Activated naive CD8-positive, alpha-beta T cell treated with anti-CD3 and anti-CD28 coated beads, Interleukin-2, amount 10 ng/mL, durations not matched to agents 7 days and 5 days (primary cell): ENCODE results near the gene NOTCH3. TPM values are rescaled to one million over a fixed set of nuclear protein-coding genes. Genes with fewer than 3 reads are reported as not detected.

Source experiments
- ATAC-seq: fragments of 150-1000 bp; cut with Tn5 transposase; one replicate; pipeline ENCODE4 v1.10.0; 2021; ENCODE audit warnings: low read depth, moderate library complexity
- POLR2A ChIA-PET: fragments of 350-600 bp; sonication (Branson Sonifier 250); formaldehyde crosslinking; loops from one replicate; lab custom pipeline; 2021; ENCODE audit warnings: antibody characterized with exemption; lab: Charles Lee
- DNase-seq: peaks from one replicate; pipeline ENCODE4 v3.0.0; 2021
- H3K27ac Mint-ChIP-seq: one replicate; pipeline ENCODE4 v1.8.0; 2022; ENCODE audit warnings: mild to moderate bottlenecking, mixed read lengths
- H3K27me3 Mint-ChIP-seq: one replicate; pipeline ENCODE4 v1.8.0; 2022; ENCODE audit warnings: mild to moderate bottlenecking, moderate library complexity, mixed read lengths
- H3K36me3 Mint-ChIP-seq: one replicate; pipeline ENCODE4 v1.8.0; 2021; ENCODE audit warnings: mild to moderate bottlenecking, mixed read lengths
- H3K4me1 Mint-ChIP-seq: one replicate; pipeline ENCODE4 v1.8.0; 2021; ENCODE audit warnings: mixed read lengths
- H3K4me3 Mint-ChIP-seq: one replicate; pipeline ENCODE4 v1.8.0; 2022; ENCODE audit warnings: mild to moderate bottlenecking, moderate library complexity, mixed read lengths
- H3K9me3 Mint-ChIP-seq: one replicate; pipeline ENCODE4 v1.8.0; 2021; ENCODE audit warnings: mixed read lengths
- total RNA-seq, 2 experiments: library from RNA; stranded (reverse); gene quantifications; one replicate each; pipeline ENCODE4 v1.2.3, GENCODE V29; 2021

Gene NOTCH3
- total RNA-seq, 2 experiments from 2014 or later, result 0.22 to 0.31 TPM

DNA sequence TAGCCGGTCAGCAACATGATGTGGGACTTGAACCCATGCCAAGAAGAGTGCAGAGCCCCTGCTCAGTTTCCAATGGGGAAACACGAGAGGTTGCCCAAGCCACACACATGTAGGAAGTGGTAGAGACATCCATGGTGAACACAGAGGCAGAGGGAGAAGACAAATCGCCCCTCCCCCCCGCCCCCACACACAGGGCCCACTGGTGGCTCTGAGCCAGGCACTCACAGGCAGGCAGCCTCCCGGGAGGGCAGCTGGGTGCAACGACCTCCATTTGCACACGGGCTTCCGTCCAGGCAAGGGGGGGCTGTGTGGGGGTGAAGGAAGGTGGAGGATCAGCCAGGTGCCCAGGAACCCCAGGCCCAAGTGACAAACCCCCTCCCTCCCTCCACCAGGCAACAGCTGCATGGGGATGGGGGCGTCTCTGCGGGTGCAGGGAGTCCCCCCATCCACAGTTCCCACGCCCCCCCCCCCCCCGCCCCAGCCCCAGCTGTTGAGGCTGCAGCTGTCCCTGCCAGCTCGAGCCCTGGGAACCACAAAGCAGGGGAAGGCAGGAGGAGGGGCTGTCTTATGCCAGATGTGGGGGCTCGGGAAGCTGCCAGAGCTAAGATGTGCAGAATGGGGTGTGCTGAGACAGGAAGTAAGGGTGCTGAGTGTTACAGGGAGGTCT is 3.4 kb downstream of the NOTCH3 start:
- DNase-seq (no peak), ATAC-seq (no peak)
- Mint-ChIP-seq H3K27me3 (peaks cover 58% of the 10 kb centered on the region), H3K27ac (no peak overlapping the region), H3K36me3 (no peaks in the 10 kb centered on the region), H3K4me3 (no peak overlapping the region), H3K4me1 (peaks cover 7% of the 10 kb centered on the region), H3K9me3 (no peaks in the 10 kb centered on the region)
- POLR2A ChIA-PET, result interaction anchor here (0.5 kb wide), 1 partner anchor 137 kb away, joined by 4 read pairs; no protein-coding TSS in a partner anchor

DNA sequence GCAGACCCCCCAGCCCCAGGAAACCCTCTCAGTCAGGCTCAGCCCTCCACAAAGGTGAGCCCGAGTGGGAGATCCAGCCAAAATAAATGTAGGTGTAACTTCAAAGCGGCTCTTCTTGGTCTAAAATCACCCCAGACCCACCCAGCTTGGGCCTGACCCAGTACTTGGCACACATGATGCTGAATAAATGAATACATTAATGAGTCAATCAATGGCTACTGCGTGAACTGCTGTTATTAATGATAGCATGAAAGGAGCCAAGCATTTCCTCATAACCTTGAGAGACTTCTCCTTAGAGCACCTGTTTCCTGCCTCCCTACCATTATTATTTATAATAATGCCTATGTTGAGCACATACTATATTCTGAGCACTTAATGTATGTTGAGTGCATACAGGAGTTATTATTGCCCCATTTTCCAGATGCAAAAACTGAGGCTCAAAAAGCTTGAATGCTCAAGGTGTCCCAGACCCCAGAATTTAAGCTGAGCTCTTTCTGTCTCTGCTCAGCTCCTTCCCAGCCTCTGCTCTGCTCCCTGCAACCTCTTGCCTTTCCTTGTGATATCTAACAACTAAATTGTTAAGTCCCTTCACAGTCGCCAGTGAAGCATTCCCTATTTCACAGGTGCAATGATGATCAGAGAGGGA is 4.3 kb downstream of the NOTCH3 start:
- no peaks in the 10 kb centered on the region for H3K9me3 Mint-ChIP-seq
- H3K27ac Mint-ChIP-seq, result no peak overlapping the region
- POLR2A ChIA-PET, result interaction anchor here (0.5 kb wide), 1 partner anchor 138 kb away, joined by 4 read pairs; no protein-coding TSS in a partner anchor
- peaks cover 7% of the 10 kb centered on the region for H3K4me1 Mint-ChIP-seq
- ATAC-seq (no peak), DNase-seq (no peak)
- peaks cover 52% of the 10 kb centered on the region for H3K27me3 Mint-ChIP-seq
- H3K4me3 Mint-ChIP-seq, result no peak overlapping the region
- H3K36me3 Mint-ChIP-seq, result no peaks in the 10 kb centered on the region

DNA sequence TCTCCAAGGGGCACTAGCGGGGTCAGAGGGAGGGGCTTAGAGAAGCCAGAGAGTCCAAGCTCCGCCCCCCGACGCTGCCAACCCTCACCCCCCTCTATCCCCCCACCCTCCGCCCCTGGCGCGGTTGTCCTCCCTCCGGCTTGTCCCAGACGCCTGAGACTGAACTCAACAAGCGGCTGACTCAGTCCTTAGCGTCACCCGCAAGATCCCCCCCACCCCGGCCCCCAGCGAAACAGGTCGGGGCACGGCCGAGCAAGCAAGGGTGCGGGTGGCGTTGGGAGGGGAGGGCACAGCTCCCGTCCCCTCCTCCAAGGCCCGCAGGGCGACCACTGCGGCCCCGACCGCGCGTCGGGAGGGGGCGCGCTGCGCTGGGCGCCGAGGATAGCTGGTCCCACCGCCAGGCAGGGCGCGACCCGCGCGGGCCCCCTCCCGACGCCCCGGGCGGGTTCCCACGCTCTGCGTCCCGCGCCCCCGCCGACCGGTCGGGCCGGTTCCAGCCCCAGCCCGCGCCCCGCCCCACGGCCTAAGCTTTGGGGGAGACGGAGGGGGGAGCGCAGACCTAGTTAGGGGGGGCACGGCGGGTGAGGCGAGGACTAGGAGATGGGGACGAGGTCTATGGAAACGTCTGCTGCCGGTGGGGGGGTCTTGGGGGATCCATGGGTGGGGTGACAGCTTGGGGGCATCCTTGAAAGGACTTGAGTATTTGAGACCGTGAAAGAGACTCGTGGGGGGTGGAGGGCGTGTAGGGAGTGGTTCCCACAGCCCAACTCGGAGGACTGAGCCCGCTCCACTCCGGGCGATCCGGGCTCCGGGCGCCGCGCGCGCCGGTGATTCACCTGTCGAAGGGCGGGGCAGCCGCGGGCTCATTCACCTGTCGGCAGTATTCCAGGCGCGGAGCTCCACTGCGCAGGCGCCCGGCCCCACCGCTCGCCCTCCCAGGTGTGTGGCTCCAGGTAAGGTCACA is 5.1 kb downstream of the NOTCH3 start:
- H3K27ac Mint-ChIP-seq, result no peak overlapping the region
- POLR2A ChIA-PET, result interaction anchor here (0.7 kb wide), 1 partner anchor 88 kb away, joined by 4 read pairs; no protein-coding TSS in a partner anchor
- no peak for ATAC-seq
- no peak overlapping the region for H3K4me3 Mint-ChIP-seq
- H3K4me1 Mint-ChIP-seq, result peaks cover 7% of the 10 kb centered on the region
- no peaks in the 10 kb centered on the region for H3K36me3 Mint-ChIP-seq
- peaks cover 48% of the 10 kb centered on the region for H3K27me3 Mint-ChIP-seq
- H3K9me3 Mint-ChIP-seq, result no peaks in the 10 kb centered on the region
- DNase-seq, result no peak

DNA sequence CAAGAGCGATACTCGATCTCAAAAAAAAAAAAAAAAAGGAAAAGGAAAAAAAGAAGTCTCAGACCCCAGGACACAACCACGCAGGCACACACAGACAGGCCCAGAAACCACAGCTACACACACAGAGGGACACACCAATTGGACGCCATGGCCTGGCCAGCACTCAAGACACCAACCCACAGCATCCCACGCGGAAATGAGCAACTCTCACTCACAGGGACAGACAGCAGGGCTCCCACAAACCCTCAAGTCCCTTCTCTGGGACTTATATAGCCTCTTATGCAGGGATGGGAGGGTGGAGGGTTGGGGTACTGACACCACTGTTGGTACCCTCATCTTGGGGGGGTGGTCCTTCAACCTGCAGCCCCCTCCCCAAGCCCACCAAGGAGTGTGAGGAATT is 5.9 kb downstream of the NOTCH3 start:
- H3K4me3 Mint-ChIP-seq, result no peak overlapping the region
- peaks cover 45% of the 10 kb centered on the region for H3K27me3 Mint-ChIP-seq
- H3K36me3 Mint-ChIP-seq, result no peaks in the 10 kb centered on the region
- DNase-seq (no peak), ATAC-seq (no peak)
- H3K27ac Mint-ChIP-seq, result no peak overlapping the region
- no peaks in the 10 kb centered on the region for H3K9me3 Mint-ChIP-seq
- POLR2A ChIA-PET, result no interaction called here
- peaks cover 7% of the 10 kb centered on the region for H3K4me1 Mint-ChIP-seq

DNA sequence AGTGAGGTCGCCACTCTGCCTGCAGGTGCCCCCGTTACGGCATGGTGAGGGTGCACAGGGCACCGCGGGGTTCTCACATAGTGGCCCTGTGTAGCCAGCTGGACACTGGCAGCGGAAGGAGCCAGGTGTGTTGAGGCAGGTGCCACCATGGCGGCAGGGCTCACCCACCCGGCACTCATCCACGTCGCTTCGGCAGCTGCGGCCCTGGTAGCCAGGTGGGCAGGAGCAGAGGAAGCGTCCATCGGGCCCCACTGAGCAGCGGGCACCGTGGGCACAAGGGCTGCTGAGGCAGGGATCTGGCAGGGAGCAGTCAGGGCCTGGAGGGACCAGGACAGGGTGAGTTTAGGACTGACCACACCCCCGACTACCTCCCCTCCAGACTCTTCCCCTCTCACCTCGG is 8.8 kb downstream of the NOTCH3 start:
- DNase-seq, result no peak
- H3K27me3 Mint-ChIP-seq, result peaks cover 24% of the 10 kb centered on the region

DNA sequence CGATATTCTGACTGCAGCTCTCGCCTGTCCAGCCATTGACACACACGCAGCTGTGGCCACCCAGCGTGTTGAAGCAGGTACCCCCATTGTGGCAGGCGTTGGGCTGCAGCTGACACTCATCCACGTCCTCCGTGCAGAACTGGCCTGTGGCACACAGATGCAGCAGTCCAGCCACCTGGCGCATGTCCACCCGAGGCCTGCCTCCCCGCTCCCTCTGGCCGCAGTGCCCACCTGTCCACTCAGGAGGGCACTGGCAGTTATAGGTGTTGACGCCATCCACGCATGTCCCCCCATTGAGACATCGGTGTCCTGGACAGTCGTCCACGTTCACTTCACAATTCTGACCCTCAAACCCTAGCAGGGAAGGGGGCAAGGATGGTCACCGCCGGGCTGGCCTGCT is 9.3 kb downstream of the NOTCH3 start:
- POLR2A ChIA-PET, result no interaction called here
- Mint-ChIP-seq H3K27me3 (peaks cover 20% of the 10 kb centered on the region), H3K27ac (no peak overlapping the region), H3K9me3 (no peaks in the 10 kb centered on the region), H3K4me3 (no peak overlapping the region), H3K36me3 (no peaks in the 10 kb centered on the region), H3K4me1 (no peaks in the 10 kb centered on the region)
- ATAC-seq, result no peak
- DNase-seq, result no peak

More for the DNA sequence above, 8.8 kb downstream of the NOTCH3 start:
- Mint-ChIP-seq H3K4me1 (no peaks in the 10 kb centered on the region), H3K9me3 (no peaks in the 10 kb centered on the region), H3K4me3 (no peak overlapping the region), H3K36me3 (no peaks in the 10 kb centered on the region), H3K27ac (no peak overlapping the region)
- no peak for ATAC-seq
- POLR2A ChIA-PET, result no interaction called here

DNA sequence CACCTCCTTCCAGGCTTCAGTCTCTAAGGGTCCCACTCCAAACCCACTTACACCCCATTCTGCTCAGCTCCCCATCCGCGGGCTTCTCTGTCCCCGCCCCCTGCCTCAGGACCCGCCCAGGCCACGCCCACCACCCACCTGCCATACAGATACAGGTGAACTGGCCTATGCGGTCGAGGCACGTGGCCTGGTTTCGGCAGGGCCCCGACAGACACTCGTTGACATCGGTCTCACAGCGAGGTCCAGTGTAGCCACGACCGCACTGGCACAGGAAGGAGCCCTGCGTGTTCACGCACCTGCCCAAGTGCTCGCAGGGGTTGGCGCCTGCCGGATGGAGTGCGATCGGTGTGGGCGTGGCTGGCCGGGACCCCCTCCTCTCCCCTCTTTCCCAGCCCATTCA is 11.9 kb downstream of the NOTCH3 start:
- Mint-ChIP-seq H3K9me3 (no peaks in the 10 kb centered on the region), H3K36me3 (no peaks in the 10 kb centered on the region), H3K27me3 (no peaks in the 10 kb centered on the region), H3K27ac (no peak overlapping the region), H3K4me1 (no peaks in the 10 kb centered on the region), H3K4me3 (no peak overlapping the region)
- POLR2A ChIA-PET, result no interaction called here
- DNase-seq (no peak), ATAC-seq (no peak)

DNA sequence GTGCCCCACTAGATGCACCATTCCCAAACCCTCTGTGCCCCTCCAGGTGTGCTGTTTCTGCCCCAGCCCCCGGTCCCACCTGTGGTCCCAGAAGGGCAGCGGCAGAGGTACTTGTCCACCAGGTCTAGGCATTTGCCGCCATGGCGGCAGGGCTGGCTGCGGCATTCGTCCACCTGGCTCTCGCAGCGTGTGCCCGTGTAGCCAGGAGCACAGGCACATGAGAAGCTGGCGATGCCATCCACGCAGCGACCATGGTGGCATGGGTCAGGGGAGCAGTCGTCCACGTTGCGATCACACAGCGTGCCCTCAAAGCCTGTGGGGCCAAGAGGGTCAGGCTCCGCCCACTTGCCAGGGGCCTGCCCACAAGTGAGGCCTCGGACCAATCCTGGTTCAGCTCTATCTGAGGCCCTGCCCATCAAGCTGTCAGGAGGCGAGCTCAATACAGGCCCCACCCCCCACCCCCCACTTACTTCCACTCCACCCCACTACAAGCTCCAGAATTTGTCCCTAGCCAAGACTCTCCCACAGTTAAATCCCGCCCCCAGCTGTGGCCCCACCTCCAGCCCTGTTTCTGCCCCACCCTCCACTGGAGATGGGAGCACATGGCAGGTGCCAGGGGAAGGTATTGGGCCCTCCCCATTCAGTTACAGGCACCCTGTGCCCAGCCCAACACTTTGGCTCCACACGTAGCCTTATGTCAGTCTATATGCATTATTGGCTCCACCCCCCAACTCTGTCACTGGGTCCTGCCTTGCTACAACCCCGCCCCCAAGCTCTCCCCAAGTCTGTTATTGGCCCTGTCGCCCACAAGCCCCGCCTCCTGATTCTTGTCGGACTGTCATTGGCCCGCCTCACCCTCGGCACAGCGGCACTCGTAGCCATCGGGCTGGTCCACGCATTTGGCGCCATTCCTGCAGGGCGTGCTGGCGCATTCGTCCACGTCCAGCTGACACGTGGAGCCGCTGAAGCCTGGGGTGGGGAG is 13.5 kb downstream of the NOTCH3 start:
- POLR2A ChIA-PET, result no interaction called here
- no peaks in the 10 kb centered on the region for H3K9me3 Mint-ChIP-seq
- no peaks in the 10 kb centered on the region for H3K4me1 Mint-ChIP-seq
- H3K4me3 Mint-ChIP-seq, result no peak overlapping the region
- DNase-seq, result no peak
- H3K27me3 Mint-ChIP-seq, result no peaks in the 10 kb centered on the region
- H3K27ac Mint-ChIP-seq, result no peak overlapping the region
- ATAC-seq, result no peak
- no peaks in the 10 kb centered on the region for H3K36me3 Mint-ChIP-seq

DNA sequence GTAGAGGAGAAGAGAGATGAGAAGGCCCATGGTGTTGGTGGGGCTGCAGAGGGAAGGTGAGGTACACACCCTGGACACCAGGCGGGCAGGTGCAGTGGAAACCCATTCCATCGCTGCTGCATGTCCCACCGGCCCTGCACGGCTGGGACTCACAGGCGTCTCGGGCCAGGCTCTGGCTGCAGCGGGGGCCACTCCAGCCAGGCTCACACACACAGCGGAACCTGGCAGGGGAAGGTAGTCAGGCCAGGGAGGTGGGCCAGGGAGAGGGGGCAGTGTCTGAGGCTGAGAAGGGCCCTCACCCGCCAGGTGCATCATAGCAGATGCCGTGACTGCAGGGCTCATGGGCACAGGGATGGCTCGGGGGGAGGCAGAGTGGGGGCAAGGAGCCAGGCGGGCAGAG is 15.6 kb downstream of the NOTCH3 start:
- POLR2A ChIA-PET, result no interaction called here
- ATAC-seq, result no peak

DNA sequence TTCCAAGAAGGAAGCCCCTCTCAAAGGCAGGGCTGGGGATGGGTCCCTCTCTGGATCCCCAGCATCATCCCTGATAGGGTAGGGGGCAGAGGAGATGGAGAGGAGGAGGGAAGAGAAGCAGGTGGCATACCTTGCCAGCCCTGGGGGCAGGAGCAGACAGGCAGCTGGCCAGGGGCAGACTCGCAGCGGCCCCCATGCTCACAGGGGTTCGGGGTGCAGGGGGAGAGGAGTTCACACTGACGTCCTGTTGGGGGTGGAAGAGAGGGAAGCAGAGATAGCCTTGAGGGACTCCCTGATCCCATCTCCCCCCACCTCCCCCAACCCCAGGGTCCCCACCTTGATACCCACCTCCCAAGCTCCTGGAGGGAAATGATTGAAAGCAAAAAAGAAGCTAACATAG is 16.0 kb downstream of the NOTCH3 start:
- POLR2A ChIA-PET, result no interaction called here
- Mint-ChIP-seq H3K27ac (no peak overlapping the region), H3K36me3 (no peaks in the 10 kb centered on the region), H3K27me3 (no peaks in the 10 kb centered on the region), H3K9me3 (no peaks in the 10 kb centered on the region), H3K4me1 (no peaks in the 10 kb centered on the region), H3K4me3 (no peak overlapping the region)
- DNase-seq (no peak), ATAC-seq (no peak)

More for the DNA sequence above, 15.6 kb downstream of the NOTCH3 start:
- H3K27ac Mint-ChIP-seq, result no peak overlapping the region
- no peaks in the 10 kb centered on the region for H3K27me3 Mint-ChIP-seq
- DNase-seq, result no peak
- no peak overlapping the region for H3K4me3 Mint-ChIP-seq
- no peaks in the 10 kb centered on the region for H3K36me3 Mint-ChIP-seq
- H3K4me1 Mint-ChIP-seq, result no peaks in the 10 kb centered on the region
- no peaks in the 10 kb centered on the region for H3K9me3 Mint-ChIP-seq

DNA sequence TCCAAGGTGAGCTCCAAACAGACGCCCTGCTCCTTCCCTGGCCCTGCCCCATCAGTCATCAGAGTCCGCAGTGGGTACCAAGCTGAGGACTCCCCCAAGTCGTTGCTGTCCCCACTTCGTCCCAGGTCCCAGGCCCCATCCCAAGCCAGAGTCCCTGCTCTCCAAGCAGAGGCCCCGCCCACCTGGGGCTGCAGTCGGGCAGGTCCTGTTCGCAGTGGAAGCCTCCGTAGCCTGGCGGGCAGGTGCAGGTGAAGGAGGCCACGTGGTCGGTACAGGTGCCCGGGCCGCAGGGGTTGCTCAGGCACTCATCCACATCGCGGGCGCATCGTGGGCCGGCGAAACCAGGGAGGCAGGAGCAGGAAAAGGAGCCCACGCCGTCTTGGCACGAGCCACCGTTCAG is 19.4 kb downstream of the NOTCH3 start:
- Mint-ChIP-seq H3K9me3 (no peaks in the 10 kb centered on the region), H3K4me1 (peaks cover 7% of the 10 kb centered on the region), H3K27ac (no peak overlapping the region), H3K27me3 (peaks cover 7% of the 10 kb centered on the region), H3K36me3 (no peaks in the 10 kb centered on the region), H3K4me3 (no peak overlapping the region)
- no peak for ATAC-seq
- POLR2A ChIA-PET, result no interaction called here
- no peak for DNase-seq

DNA sequence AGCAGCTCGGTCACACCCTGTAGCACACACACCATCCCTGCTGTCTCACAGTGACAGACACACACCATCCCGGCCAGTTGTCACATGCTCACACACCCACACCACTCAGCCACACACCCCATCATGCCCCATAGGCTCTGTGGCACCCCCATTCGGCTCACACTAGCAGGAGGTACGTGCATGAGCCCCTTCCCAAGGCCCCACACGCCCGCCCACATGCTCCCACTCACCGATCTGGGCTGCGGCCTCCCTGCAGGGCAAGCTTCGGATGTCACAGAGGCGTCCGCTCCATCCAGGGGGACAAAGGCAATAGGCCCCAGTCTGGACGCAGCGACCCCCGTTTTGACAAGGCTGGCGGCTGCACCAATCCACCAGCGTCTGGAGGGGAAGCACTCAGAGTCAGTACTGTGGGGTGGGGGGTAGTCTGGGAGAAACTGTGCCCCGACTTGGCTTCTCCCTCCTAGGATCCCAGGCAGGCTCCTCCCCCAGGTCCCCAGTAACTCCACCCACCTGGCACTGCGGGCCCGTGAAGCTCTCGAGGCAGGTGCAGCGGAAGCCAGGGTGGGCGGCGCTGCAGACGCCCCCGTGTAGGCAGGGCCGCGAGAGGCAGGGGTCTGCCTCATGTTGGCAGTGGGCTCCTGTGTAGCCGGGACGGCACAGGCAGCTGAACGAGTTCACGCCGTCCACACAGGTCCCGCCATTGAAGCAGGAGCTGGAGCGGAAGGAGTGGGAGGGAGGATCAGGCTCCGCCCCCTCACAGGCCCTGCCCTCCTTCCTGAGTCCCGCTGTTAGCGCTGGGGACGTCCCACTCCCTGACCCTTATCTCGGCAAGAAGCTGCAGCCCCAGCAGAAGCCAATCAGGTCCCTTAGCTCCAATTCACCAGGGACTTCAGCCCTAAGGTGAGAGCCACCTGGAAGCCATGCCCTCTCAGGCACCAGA is 20.1 kb downstream of the NOTCH3 start:
- no peaks in the 10 kb centered on the region for H3K36me3 Mint-ChIP-seq
- peaks cover 7% of the 10 kb centered on the region for H3K4me1 Mint-ChIP-seq
- DNase-seq (no peak), ATAC-seq (no peak)
- POLR2A ChIA-PET, result no interaction called here
- no peak overlapping the region for H3K4me3 Mint-ChIP-seq
- no peaks in the 10 kb centered on the region for H3K9me3 Mint-ChIP-seq
- H3K27me3 Mint-ChIP-seq, result peaks cover 7% of the 10 kb centered on the region
- H3K27ac Mint-ChIP-seq, result peak overlapping the region; percentile 5
